ENCODE data around the gene RAB43.

- TF ChIP-seq MAX (IDR thresholded peaks at IDR 0.05): no peak
- TF ChIP-seq, protein P1, sequence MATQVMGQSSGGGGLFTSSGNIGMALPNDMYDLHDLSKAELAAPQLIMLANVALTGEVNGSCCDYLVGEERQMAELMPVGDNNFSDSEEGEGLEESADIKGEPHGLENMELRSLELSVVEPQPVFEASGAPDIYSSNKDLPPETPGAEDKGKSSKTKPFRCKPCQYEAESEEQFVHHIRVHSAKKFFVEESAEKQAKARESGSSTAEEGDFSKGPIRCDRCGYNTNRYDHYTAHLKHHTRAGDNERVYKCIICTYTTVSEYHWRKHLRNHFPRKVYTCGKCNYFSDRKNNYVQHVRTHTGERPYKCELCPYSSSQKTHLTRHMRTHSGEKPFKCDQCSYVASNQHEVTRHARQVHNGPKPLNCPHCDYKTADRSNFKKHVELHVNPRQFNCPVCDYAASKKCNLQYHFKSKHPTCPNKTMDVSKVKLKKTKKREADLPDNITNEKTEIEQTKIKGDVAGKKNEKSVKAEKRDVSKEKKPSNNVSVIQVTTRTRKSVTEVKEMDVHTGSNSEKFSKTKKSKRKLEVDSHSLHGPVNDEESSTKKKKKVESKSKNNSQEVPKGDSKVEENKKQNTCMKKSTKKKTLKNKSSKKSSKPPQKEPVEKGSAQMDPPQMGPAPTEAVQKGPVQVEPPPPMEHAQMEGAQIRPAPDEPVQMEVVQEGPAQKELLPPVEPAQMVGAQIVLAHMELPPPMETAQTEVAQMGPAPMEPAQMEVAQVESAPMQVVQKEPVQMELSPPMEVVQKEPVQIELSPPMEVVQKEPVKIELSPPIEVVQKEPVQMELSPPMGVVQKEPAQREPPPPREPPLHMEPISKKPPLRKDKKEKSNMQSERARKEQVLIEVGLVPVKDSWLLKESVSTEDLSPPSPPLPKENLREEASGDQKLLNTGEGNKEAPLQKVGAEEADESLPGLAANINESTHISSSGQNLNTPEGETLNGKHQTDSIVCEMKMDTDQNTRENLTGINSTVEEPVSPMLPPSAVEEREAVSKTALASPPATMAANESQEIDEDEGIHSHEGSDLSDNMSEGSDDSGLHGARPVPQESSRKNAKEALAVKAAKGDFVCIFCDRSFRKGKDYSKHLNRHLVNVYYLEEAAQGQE (IDR thresholded peaks at IDR 0.05): no peak
- TF ChIP-seq RAD21 (conservative IDR thresholded peaks at IDR 0.05 in 1 of 2, IDR thresholded peaks at IDR 0.05 in 1 of 2): no peak
- TF ChIP-seq CTCF (IDR thresholded peaks at IDR 0.05): no peak
- no peak for TF ChIP-seq EHMT2 (IDR thresholded peaks at IDR 0.05; ENCODE audit: low read depth)
- TF ChIP-seq USF2 (IDR thresholded peaks at IDR 0.05): no peak
- no peak for TF ChIP-seq HDAC2 (IDR thresholded peaks at IDR 0.05)
- no peak for TF ChIP-seq POLR2A (IDR thresholded peaks at IDR 0.05; ENCODE audit: low read length)
- TF ChIP-seq EP300 (IDR thresholded peaks at IDR 0.05): no peak
- no peak for TF ChIP-seq ZNF302 (CRISPR knock-in tag; IDR thresholded peaks at IDR 0.05)
- no peak for TF ChIP-seq NR3C1 (IDR thresholded peaks at IDR 0.05)
- TF ChIP-seq RFX5 (IDR thresholded peaks at IDR 0.05): no peak
- no peak for TF ChIP-seq KDM1A (IDR thresholded peaks at IDR 0.05; ENCODE audit: low read depth)
Observed at GRCh38 chr3:129040579-129041300, 80.9 kb downstream of the RAB43 start.
